ENCODE data around the gene UTP14A.

The UTP14A gene

DNA sequence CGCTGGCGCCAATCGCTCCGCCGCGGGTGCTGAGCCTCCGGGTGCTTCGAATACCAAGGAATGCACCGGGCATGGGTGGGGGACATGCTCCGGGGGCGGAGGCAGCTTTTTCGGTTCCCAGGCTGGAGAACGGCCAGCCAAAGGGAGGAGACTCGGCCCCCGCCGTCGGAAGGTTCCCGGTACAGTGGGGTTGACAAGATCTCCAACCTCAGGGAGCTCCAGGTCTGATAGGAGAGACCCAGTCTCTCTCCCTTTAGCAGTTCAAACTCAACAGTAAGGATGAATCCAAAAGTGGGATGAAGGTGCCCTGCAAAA, 47.3 kb downstream of the UTP14A start:
- DNase-seq, result no peak

GRCh38 chrX:129953881-129954280, 47.9 kb downstream of the UTP14A start:
- no peak for DNase-seq

DNA sequence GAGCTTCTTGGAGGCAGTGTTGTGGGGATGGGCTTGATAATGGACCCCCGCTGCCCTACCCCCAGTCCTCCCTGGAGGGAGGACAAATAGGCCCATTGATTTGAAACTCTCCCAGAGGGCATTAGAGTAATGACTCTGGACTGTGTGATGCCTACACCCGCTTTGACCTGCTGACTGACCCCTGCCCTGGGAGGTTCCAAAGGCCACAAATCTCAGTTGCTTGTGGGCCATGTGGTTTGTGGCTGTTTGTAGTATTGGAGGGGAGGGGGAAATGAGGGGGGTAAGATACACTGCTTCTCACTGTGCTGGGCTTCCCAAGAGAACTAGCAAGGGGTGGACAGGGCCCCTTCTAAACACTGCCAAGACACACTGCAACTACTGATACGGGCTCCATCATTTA, 48.8 kb downstream of the UTP14A start:
- DNase-seq, result no peak

DNA sequence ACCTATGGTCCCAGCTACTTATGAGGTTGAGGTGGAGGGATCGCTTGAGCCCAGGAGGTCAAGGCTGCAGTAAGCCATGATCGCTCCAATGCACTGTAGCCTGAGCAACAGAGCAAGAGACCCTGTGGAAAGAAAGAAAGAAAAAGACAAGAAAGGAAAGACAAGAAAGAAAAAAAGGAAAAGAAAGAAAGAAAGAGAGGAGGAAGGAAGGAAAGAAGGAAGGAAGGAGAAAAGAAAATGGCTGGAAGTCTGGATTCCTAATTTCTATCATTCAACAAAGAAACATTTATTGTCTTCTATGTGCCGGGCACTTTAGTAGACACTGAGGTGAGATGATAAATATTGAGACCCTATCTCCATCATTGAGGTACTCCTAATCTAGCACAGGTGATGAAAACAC, 49.7 kb downstream of the UTP14A start:
- DNase-seq, result no peak

DNA sequence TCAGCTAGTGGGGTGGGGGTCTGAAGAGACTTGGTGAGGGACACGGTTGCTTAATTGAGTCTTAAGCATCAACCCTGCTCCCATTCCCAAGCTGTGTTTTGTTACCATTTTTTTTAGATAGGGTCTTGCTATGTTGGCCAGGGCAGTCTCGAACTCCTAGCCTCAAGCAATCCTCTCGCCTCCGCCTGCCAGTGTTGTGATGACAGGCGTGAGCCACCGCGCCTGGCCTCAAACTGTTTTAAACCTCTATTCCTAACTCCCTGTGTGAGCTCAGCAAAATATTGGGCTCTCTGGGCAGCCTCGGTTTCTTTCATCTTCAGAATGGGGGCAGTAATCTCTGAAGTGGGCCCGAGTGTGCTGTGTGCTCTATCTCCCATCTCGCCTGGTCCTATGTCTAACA, 50.2 kb downstream of the UTP14A start:
- no peak for DNase-seq

DNA sequence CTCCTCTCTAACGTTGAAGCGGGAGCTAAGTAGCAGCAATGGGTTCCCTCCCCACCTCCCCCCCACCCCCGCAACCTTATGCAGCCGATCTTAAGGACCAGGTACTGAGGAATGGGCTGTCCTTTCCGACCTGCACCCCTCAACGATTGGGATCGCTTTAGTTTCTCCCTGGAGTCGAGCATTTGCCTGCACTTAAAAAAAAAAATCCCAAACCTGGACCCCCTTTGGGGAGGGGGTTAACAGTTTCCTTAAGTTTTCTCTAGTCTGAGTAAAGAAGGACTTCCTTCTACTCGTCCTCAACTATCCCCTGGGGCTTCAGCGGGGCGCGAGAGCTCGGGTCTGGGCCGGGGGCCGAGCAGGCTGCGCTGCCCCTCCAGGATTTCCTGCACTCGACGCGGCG, 50.8 kb downstream of the UTP14A start:
- no peak for DNase-seq

GRCh38 chrX:129957241-129958082, 51.5 kb downstream of the UTP14A start:
- peak; percentile 59 for DNase-seq

DNA sequence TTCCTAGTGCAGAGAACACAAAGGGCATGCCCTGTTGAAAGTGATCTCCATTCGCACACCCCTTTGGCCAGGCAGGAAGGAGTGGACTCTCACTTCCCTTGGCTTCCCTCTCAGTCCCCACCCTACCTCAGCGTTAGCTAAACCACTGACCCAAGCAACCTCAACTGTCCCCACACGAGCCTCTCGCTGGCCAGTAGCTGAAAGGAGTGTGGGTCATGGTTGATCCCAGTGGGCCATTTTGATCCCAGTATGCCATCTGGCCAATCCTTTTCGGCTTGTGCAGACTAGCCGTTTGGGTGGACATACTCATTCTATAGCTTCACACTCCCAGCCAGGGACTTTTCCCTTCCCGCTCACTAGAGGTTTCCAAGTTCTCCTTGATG, 52.1 kb downstream of the UTP14A start:
- DNase-seq, result no peak

GRCh38 chrX:129958814-129959492, 53.0 kb downstream of the UTP14A start:
- no peak for DNase-seq

GRCh38 chrX:129959493-129959832, 53.5 kb downstream of the UTP14A start:
- DNase-seq, result no peak

GRCh38 chrX:129961180-129962083, 55.5 kb downstream of the UTP14A start:
- DNase-seq, result peak; percentile 80

DNA sequence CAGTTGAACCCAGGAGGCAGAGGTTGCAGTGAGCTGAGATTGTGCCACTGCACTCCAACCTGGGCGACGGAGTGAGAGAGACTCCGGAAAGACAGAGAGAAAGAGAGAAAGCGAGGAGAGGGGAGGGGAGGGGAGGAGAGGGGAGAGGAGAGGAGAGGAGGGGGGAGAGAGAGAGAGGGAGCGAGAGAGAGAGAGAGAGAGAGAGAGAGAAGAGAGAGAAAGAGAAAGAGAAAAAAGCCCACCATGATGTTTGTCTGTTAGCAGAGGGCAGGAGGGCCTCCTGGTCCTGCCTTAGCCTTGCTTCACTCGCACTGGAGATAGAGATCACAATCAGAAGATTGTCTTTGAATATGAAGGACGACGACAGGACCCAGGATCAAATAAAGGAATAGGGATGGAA, 57.8 kb downstream of the UTP14A start:
- DNase-seq, result no peak

GRCh38 chrX:129965166-129965565, 59.2 kb downstream of the UTP14A start:
- DNase-seq, result no peak

- DNase-seq, result no peak
These were observed 63.0 kb downstream of the UTP14A start for GRCh38 chrX:129968968-129969367.

- no peak for DNase-seq
These were observed 70.5 kb downstream of the UTP14A start for GRCh38 chrX:129976441-129976840.
